HepG2 (cell line): ENCODE measurements around the gene PRR30. TPM values are rescaled to one million over a fixed set of nuclear protein-coding genes. Genes with fewer than 3 reads are reported as not detected.
A peak's percentile ranks its signal among the peaks of the same experiment; 100 is the strongest.

ENCODE experiments used
- CEBPG ChIP-seq: IDR thresholded peaks from 2 replicates; pipeline ENCODE4 v1.6.1; 2016
- FOXC1 ChIP-seq: sonication (generic); formaldehyde crosslinking; IDR thresholded peaks from 2 replicates; pipeline ENCODE4 v1.8.0; 2022; ENCODE audit warnings: mild to moderate bottlenecking, missing genetic modification reagents, borderline replicate concordance
- HOXA7 ChIP-seq: sonication (generic); formaldehyde crosslinking; IDR thresholded peaks from 2 replicates; pipeline ENCODE4 v1.8.1; 2022; ENCODE audit warnings: mild to moderate bottlenecking, missing genetic modification reagents, moderate library complexity
- KDM4B ChIP-seq: sonication (generic); formaldehyde crosslinking; IDR thresholded peaks from 2 replicates; pipeline ENCODE4 v1.4.0; 2020; ENCODE audit warnings: missing genetic modification reagents
- MED13 ChIP-seq: sonication (generic); formaldehyde crosslinking; IDR thresholded peaks from 2 replicates; pipeline ENCODE4 v1.5.0; 2020; ENCODE audit warnings: missing genetic modification reagents
- MYC ChIP-seq: sonication (generic); formaldehyde crosslinking; IDR thresholded peaks from 2 replicates; pipeline ENCODE4 v1.9.0; 2021; ENCODE audit warnings: missing genetic modification reagents, borderline replicate concordance
- RERE ChIP-seq: IDR thresholded peaks from 2 replicates; pipeline ENCODE4 v1.6.1; 2016; ENCODE audit warnings: low read depth, missing genetic modification reagents, missing compliant biosample characterization
- SALL2 ChIP-seq: sonication (generic); formaldehyde crosslinking; IDR thresholded peaks from 2 replicates; pipeline ENCODE4 v1.8.1; 2023; ENCODE audit warnings: mild to moderate bottlenecking, missing genetic modification reagents, inconsistent platforms
- SIX4 ChIP-seq: sonication (generic); formaldehyde crosslinking; IDR thresholded peaks from 2 replicates; pipeline ENCODE4 v1.4.0; 2020; ENCODE audit warnings: missing genetic modification reagents
- TOE1 ChIP-seq: sonication (generic); formaldehyde crosslinking; IDR thresholded peaks from 2 replicates; pipeline ENCODE4 v1.4.0; 2020; ENCODE audit warnings: mild to moderate bottlenecking, missing genetic modification reagents
- ZEB1 ChIP-seq: IDR thresholded peaks from 2 replicates; pipeline ENCODE4 v1.6.1; 2012; ENCODE audit warnings: mild to moderate bottlenecking, low read depth, inconsistent platforms; ENCODE audit not compliant: insufficient replicate concordance
- ZFP36 ChIP-seq: fragments of 150-350 bp; IDR thresholded peaks from 2 replicates; pipeline ENCODE4 v1.6.1; 2018; ENCODE audit warnings: borderline replicate concordance, low read length, low read depth; ENCODE audit not compliant: partially characterized antibody
- ZFP37 ChIP-seq: sonication (generic); formaldehyde crosslinking; IDR thresholded peaks from 2 replicates; pipeline ENCODE4 v1.4.0; 2020; ENCODE audit warnings: missing genetic modification reagents, borderline replicate concordance
- ZMYM3 ChIP-seq: sonication (generic); formaldehyde crosslinking; IDR thresholded peaks from 2 replicates; pipeline ENCODE4 v1.5.1; 2020; ENCODE audit warnings: mild to moderate bottlenecking, missing genetic modification reagents
- ZNF282 ChIP-seq: fragments of 450-650 bp; IDR thresholded peaks from 2 replicates; pipeline ENCODE4 v1.6.1; 2018; ENCODE audit not compliant: partially characterized antibody
- ZNF558 ChIP-seq: sonication (generic); formaldehyde crosslinking; IDR thresholded peaks from 2 replicates; pipeline ENCODE4 v1.9.0; 2022; ENCODE audit warnings: mild to moderate bottlenecking, missing genetic modification reagents, borderline replicate concordance
- ZNF749 ChIP-seq: sonication (generic); formaldehyde crosslinking; IDR thresholded peaks from 2 replicates; pipeline ENCODE4 v1.8.0; 2022; ENCODE audit warnings: mild to moderate bottlenecking, missing genetic modification reagents, moderate library complexity, borderline replicate concordance
- ZNF777 ChIP-seq: sonication (generic); formaldehyde crosslinking; IDR thresholded peaks from 2 replicates; pipeline ENCODE4 v1.4.0; 2020; ENCODE audit warnings: missing genetic modification reagents
- ZNF788 ChIP-seq: sonication (generic); formaldehyde crosslinking; IDR thresholded peaks from 2 replicates; pipeline ENCODE4 v1.5.0; 2020; ENCODE audit warnings: mild to moderate bottlenecking, missing genetic modification reagents, borderline replicate concordance
- polyA plus RNA-seq, 8 experiments: library from polyadenylated mRNA; depleted of rRNA in 3 of 8; stranded (reverse) in 7 of 8; unstranded in 1 of 8; fragments of >200 nt; fragmentation: Illumina TruSeq in 4 of 8; extraction: Trizol in 4 of 8; gene quantifications; 2 replicates each; pipeline versions ENCODE4 v1.2.1 to v1.2.3, GENCODE V29; 2011 to 2016; ENCODE audit warnings: low read depth in 4 of 8, missing spikeins in 1 of 8, mixed read lengths in 1 of 8; ENCODE audit not compliant: insufficient read depth in 1 of 8
- total RNA-seq, 5 experiments: library from RNA; depleted of rRNA; stranded (reverse); fragments of >200 nt; fragmentation: Illumina TruSeq; extraction: Trizol; gene quantifications; 2 replicates each; pipeline ENCODE4 v1.2.3, GENCODE V29; 2016; ENCODE audit warnings: low read depth in 1 of 5
- TF ChIP-seq, protein P1 (sequence below): sonication (generic); formaldehyde crosslinking; IDR thresholded peaks from 2 replicates; pipeline ENCODE4 v1.8.0; 2022; ENCODE audit warnings: low read depth, missing genetic modification reagents
- TF ChIP-seq, protein P2 (sequence below): sonication (generic); formaldehyde crosslinking; IDR thresholded peaks from 2 replicates; pipeline ENCODE4 v1.4.0; 2020; ENCODE audit warnings: missing genetic modification reagents

The PRR30 gene
- total and polyA plus RNA-seq, 2 of the 13 experiments (the other 11 are each of a cell fraction or from before 2014, with no cell fraction given), result not detected

DNA sequence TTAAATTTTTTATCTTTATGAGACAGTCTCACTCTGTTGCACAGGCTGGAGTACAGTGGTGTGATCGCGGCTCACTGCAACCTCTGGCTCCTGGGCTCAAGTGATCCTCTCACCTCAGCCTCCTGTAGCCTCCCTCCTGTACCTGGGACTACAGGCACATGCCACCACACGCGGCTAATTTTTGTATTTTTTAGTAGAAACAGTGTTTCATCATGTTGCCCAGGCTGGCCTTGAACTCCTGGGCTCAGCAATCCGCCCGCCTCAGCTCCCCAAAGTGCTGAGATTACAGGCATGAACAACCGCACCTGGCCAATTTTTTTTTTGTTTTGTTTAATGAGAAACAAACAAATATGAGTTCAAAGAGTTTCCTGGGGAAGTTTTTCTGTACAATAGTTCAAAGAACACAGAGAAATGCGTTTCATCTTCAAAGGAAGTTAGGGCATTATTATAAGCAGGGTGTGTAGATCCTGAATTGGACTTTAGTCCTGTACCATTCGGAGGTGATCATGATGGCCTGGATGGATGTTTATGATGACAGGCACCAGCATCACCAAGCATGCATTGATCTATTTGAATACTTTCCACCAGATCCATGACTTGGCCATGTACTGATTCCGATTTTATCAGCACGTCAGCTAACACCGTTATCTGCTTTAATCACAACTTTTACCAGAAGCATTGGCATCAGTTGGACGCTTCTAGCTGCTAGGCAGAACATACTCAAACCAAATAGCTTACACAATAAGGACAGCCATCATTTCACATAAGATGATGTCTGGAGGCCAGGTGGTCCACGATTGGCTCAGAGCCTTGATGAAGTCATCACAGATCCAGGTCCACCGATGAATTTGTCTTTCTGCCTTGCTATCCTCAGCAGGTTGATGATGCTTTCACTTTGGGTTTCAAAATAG is 38.5 kb upstream of the PRR30 start (continued):
- TF ChIP-seq ZEB1 (peak; percentile 96), SIX4 (CRISPR knock-in tag) (0 out of 2 replicates have a peak, but pooled peaks have one; percentile 75), ZNF282 (no peak), MED13 (peak; percentile 83), ZFP36 (no peak), TOE1 (CRISPR knock-in tag) (no peak), HOXA7 (CRISPR knock-in tag) (0 out of 2 replicates have a peak, but pooled peaks have one; percentile 55), CEBPG (peak; percentile 89), RERE (CRISPR knock-in tag) (peak; percentile 78), ZNF777 (CRISPR knock-in tag) (no peak), ZNF749 (0 out of 2 replicates have a peak, but pooled peaks have one; percentile 81), MYC (CRISPR knock-in tag) (peak; percentile 84; the same call in 1 of the 2 replicates), FOXC1 (CRISPR knock-in tag) (peak; percentile 65; the same call in 1 of the 2 replicates), ZNF788 (CRISPR knock-in tag) (peak; percentile 82; the same call in 1 of the 2 replicates), ZFP37 (CRISPR knock-in tag) (peak; percentile 90; the same call in 1 of the 2 replicates), KDM4B (CRISPR knock-in tag) (peak; percentile 31; the same call in 1 of the 2 replicates), ZMYM3 (CRISPR knock-in tag) (peak; percentile 94), SALL2 (CRISPR knock-in tag) (peak; percentile 59), ZNF558 (CRISPR knock-in tag) (peak; percentile 78; the same call in 1 of the 2 replicates)
- TF ChIP-seq, protein P1, sequence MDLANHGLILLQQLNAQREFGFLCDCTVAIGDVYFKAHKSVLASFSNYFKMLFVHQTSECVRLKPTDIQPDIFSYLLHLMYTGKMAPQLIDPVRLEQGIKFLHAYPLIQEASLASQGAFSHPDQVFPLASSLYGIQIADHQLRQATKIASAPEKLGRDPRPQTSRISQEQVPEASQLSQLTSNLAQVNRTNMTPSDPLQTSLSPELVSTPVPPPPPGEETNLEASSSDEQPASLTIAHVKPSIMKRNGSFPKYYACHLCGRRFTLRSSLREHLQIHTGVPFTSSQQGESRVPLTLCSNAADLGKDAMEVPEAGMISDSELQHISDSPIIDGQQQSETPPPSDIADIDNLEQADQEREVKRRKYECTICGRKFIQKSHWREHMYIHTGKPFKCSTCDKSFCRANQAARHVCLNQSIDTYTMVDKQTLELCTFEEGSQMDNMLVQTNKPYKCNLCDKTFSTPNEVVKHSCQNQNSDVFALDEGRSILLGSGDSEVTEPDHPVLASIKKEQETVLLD (CRISPR knock-in tag), result peak; percentile 69; the same call in 1 of the 2 replicates
- TF ChIP-seq, protein P2, sequence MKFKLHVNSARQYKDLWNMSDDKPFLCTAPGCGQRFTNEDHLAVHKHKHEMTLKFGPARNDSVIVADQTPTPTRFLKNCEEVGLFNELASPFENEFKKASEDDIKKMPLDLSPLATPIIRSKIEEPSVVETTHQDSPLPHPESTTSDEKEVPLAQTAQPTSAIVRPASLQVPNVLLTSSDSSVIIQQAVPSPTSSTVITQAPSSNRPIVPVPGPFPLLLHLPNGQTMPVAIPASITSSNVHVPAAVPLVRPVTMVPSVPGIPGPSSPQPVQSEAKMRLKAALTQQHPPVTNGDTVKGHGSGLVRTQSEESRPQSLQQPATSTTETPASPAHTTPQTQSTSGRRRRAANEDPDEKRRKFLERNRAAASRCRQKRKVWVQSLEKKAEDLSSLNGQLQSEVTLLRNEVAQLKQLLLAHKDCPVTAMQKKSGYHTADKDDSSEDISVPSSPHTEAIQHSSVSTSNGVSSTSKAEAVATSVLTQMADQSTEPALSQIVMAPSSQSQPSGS (CRISPR knock-in tag), result peak; percentile 79
